ENCODE data around the gene ZNF813. TPM values are rescaled to one million over a fixed set of nuclear protein-coding genes. Genes with fewer than 3 reads are reported as not detected.
A peak's percentile ranks its signal among the peaks of the same experiment; 100 is the strongest.

Gene ZNF813
- total RNA-seq, 1 donor from 2014 or later, result 2.2 TPM

GRCh38 chr19:53537521-53538377 is 70.2 kb downstream of the ZNF813 start, which contains the start of gene ZNF331:
Gene ZNF331 (plus strand): TSS chr19:53538145. CDS start chr19:53569377, 31,232 bp downstream.
- H3K4me3 Mint-ChIP-seq (ENCODE audit: unreplicated experiment), result peak within 1 kb of the TSS; percentile 91
- H3K4me1 Mint-ChIP-seq (ENCODE audit: low read depth), result peaks cover 16% of the 10 kb centered on the region
- no peaks in the 10 kb centered on the region for H3K27me3 Mint-ChIP-seq (ENCODE audit: low read depth)
- peak within 1 kb of the TSS; percentile 88 for H3K27ac Mint-ChIP-seq (ENCODE audit: unreplicated experiment)
- peaks cover 3% of the 10 kb centered on the region for H3K9me3 Mint-ChIP-seq (ENCODE audit: low read depth)
- no peak for DNase-seq (ENCODE audit: low spot score)
- TF ChIP-seq, protein P1, sequence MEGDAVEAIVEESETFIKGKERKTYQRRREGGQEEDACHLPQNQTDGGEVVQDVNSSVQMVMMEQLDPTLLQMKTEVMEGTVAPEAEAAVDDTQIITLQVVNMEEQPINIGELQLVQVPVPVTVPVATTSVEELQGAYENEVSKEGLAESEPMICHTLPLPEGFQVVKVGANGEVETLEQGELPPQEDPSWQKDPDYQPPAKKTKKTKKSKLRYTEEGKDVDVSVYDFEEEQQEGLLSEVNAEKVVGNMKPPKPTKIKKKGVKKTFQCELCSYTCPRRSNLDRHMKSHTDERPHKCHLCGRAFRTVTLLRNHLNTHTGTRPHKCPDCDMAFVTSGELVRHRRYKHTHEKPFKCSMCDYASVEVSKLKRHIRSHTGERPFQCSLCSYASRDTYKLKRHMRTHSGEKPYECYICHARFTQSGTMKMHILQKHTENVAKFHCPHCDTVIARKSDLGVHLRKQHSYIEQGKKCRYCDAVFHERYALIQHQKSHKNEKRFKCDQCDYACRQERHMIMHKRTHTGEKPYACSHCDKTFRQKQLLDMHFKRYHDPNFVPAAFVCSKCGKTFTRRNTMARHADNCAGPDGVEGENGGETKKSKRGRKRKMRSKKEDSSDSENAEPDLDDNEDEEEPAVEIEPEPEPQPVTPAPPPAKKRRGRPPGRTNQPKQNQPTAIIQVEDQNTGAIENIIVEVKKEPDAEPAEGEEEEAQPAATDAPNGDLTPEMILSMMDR (IDR thresholded peaks at IDR 0.05), result peak; percentile 60
- H3K36me3 Mint-ChIP-seq (ENCODE audit: low read depth), result no peaks in the 10 kb centered on the region

- H3K27me3 Mint-ChIP-seq (ENCODE audit: low read depth), result no peaks in the 10 kb centered on the region
- H3K9me3 Mint-ChIP-seq (ENCODE audit: low read depth), result no peaks in the 10 kb centered on the region
- peak overlapping the region; percentile 91 for H3K4me3 Mint-ChIP-seq (ENCODE audit: unreplicated experiment)
- TF ChIP-seq, protein P1 (IDR thresholded peaks at IDR 0.05), result no peak
- H3K36me3 Mint-ChIP-seq (ENCODE audit: low read depth), result no peaks in the 10 kb centered on the region
- DNase-seq (ENCODE audit: low spot score), result no peak
- H3K27ac Mint-ChIP-seq (ENCODE audit: unreplicated experiment), result peak overlapping the region; percentile 88
- peaks cover 16% of the 10 kb centered on the region for H3K4me1 Mint-ChIP-seq (ENCODE audit: low read depth)
These were observed 71.0 kb downstream of the ZNF813 start for GRCh38 chr19:53538378-53539109.

GRCh38 chr19:53540091-53540490 is 72.6 kb downstream of the ZNF813 start:
- H3K36me3 Mint-ChIP-seq (ENCODE audit: low read depth), result no peaks in the 10 kb centered on the region
- no peak overlapping the region for H3K27ac Mint-ChIP-seq (ENCODE audit: unreplicated experiment)
- TF ChIP-seq, protein P1 (IDR thresholded peaks at IDR 0.05), result no peak
- H3K4me1 Mint-ChIP-seq (ENCODE audit: low read depth), result peaks cover 18% of the 10 kb centered on the region
- no peak for DNase-seq (ENCODE audit: low spot score)
- no peaks in the 10 kb centered on the region for H3K27me3 Mint-ChIP-seq (ENCODE audit: low read depth)
- no peaks in the 10 kb centered on the region for H3K9me3 Mint-ChIP-seq (ENCODE audit: low read depth)
- H3K4me3 Mint-ChIP-seq (ENCODE audit: unreplicated experiment), result no peak overlapping the region

GRCh38 chr19:53541971-53542370 is 74.4 kb downstream of the ZNF813 start:
- H3K4me3 Mint-ChIP-seq (ENCODE audit: unreplicated experiment), result no peak overlapping the region
- H3K36me3 Mint-ChIP-seq (ENCODE audit: low read depth), result no peaks in the 10 kb centered on the region
- TF ChIP-seq, protein P1 (IDR thresholded peaks at IDR 0.05), result no peak
- H3K27ac Mint-ChIP-seq (ENCODE audit: unreplicated experiment), result no peak overlapping the region
- H3K27me3 Mint-ChIP-seq (ENCODE audit: low read depth), result no peaks in the 10 kb centered on the region
- DNase-seq (ENCODE audit: low spot score), result no peak
- H3K9me3 Mint-ChIP-seq (ENCODE audit: low read depth), result no peaks in the 10 kb centered on the region
- peaks cover 18% of the 10 kb centered on the region for H3K4me1 Mint-ChIP-seq (ENCODE audit: low read depth)
